Measurements from ENCODE around the gene SHC1. TPM values are rescaled to one million over a fixed set of nuclear protein-coding genes. Genes with fewer than 3 reads are reported as not detected.
A peak's percentile ranks its signal among the peaks of the same experiment; 100 is the strongest.

Gene SHC1
- polyA plus RNA-seq, 3 donors, result 74.6 to 91.3 (median 81.7) TPM

- no peak for DNase-seq
Measured at GRCh38 chr1:154941333-154942013, 29.1 kb downstream of the SHC1 start.

GRCh38 chr1:154940651-154941194 is 29.8 kb downstream of the SHC1 start:
- DNase-seq, result no peak

- no peak for DNase-seq
Measured at GRCh38 chr1:154940213-154940560, 30.4 kb downstream of the SHC1 start.

GRCh38 chr1:154938604-154939399 is 31.7 kb downstream of the SHC1 start:
- DNase-seq, result no peak

GRCh38 chr1:154937988-154938386 is 32.6 kb downstream of the SHC1 start:
- DNase-seq, result no peak

GRCh38 chr1:154937085-154937987 is 33.2 kb downstream of the SHC1 start:
- peak; percentile 95 for DNase-seq

- DNase-seq, result peak; percentile 97
Measured at GRCh38 chr1:154936555-154937084, 33.9 kb downstream of the SHC1 start, which contains the start of gene PMVK. Gene PMVK, minus strand, starts transcription at chr1:154936719. Its CDS starts 34 bp downstream, at chr1:154936685.

- no peak for DNase-seq
Measured at GRCh38 chr1:154935749-154936554, 34.6 kb downstream of the SHC1 start.

GRCh38 chr1:154934358-154934948 is 36.1 kb downstream of the SHC1 start:
- DNase-seq, result no peak

GRCh38 chr1:154931940-154932487 is 38.5 kb downstream of the SHC1 start:
- DNase-seq, result no peak

- no peak for DNase-seq
Measured at GRCh38 chr1:154926201-154926600, 44.3 kb downstream of the SHC1 start.

GRCh38 chr1:154925335-154926170 is 45.0 kb downstream of the SHC1 start:
- DNase-seq, result no peak

GRCh38 chr1:154923695-154924094 is 46.9 kb downstream of the SHC1 start:
- no peak for DNase-seq

GRCh38 chr1:154913273-154913672 is 57.3 kb downstream of the SHC1 start:
- no peak for DNase-seq

GRCh38 chr1:154912755-154913154 is 57.8 kb downstream of the SHC1 start:
- DNase-seq, result no peak
